Measurements from ENCODE around the gene BLNK.

DNA sequence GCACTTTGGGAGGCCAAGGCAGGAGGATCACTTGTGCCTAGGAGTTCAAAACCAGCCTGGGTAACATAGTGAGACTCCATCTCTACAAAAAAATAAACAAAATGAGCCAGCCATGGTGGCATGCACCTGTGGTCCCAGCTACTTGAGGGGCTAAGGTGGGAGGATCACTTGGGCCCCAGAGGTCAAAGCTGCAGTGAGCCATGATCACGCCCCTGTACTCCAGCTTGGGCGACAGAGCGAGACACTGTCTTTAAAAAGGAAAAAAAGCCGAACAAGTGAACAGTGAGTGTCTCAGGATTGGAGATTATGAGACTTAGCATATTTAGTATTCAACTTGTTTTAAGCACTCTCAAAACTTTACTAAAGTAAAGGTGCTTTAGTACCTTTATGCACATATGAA is 28.1 kb downstream of the BLNK start:
- TF ChIP-seq, protein P1, sequence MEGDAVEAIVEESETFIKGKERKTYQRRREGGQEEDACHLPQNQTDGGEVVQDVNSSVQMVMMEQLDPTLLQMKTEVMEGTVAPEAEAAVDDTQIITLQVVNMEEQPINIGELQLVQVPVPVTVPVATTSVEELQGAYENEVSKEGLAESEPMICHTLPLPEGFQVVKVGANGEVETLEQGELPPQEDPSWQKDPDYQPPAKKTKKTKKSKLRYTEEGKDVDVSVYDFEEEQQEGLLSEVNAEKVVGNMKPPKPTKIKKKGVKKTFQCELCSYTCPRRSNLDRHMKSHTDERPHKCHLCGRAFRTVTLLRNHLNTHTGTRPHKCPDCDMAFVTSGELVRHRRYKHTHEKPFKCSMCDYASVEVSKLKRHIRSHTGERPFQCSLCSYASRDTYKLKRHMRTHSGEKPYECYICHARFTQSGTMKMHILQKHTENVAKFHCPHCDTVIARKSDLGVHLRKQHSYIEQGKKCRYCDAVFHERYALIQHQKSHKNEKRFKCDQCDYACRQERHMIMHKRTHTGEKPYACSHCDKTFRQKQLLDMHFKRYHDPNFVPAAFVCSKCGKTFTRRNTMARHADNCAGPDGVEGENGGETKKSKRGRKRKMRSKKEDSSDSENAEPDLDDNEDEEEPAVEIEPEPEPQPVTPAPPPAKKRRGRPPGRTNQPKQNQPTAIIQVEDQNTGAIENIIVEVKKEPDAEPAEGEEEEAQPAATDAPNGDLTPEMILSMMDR (conservative IDR thresholded peaks at IDR 0.05) = no peak
- TF ChIP-seq EZH2 (IDR thresholded peaks at IDR 0.05; ENCODE audit: low read depth) = no peak
